Natural killer cell (primary cell): ENCODE results near the gene TTLL12. TPM values are rescaled to one million over a fixed set of nuclear protein-coding genes. Genes with fewer than 3 reads are reported as not detected.

Experiments used
- ATAC-seq, 3 donors: fragments of 150-1000 bp in 2 of 3; fragments of 200-7000 bp in 1 of 3; cut with Tn5 transposase; 1 replicate in 1 of 3; 2 replicates in 2 of 3; pipeline ENCODE4 v1.10.0; 2021; ENCODE audit warnings: mild to moderate bottlenecking in 2 of 3, moderate library complexity in 2 of 3
- DNase-seq, 2 donors: peaks; one replicate each; pipeline versions ENCODE4 v3.0.0 to v3.0.0-alpha.2; 2013 to 2021; ENCODE audit warnings: mixed read lengths in 1 of 2
- H3K27ac ChIP-seq: one replicate; pipeline ENCODE4 v1.5.1; 2013; ENCODE audit warnings: mild to moderate bottlenecking, low read length
- H3K27me3 ChIP-seq: one replicate; pipeline ENCODE4 v1.6.1; 2013; ENCODE audit warnings: low read length; ENCODE audit not compliant: control insufficient read depth, insufficient read depth
- H3K36me3 ChIP-seq: one replicate; pipeline ENCODE4 v1.6.1; 2013; ENCODE audit warnings: low read length; ENCODE audit not compliant: control insufficient read depth, insufficient read depth
- H3K4me1 ChIP-seq: one replicate; pipeline ENCODE4 v1.6.1; 2013; ENCODE audit warnings: low read length; ENCODE audit not compliant: control insufficient read depth, insufficient read depth
- H3K4me3 ChIP-seq: one replicate; pipeline ENCODE4 v1.5.1; 2013; ENCODE audit warnings: low read length
- H3K9me3 ChIP-seq: one replicate; pipeline ENCODE4 v1.6.1; 2013; ENCODE audit warnings: low read length; ENCODE audit not compliant: control insufficient read depth, insufficient read depth
- H3K27ac Mint-ChIP-seq, 2 donors: one replicate each; pipeline ENCODE4 v1.8.0; 2022; ENCODE audit warnings: mild to moderate bottlenecking in 2 of 2, mixed read lengths in 2 of 2, moderate library complexity in 1 of 2
- H3K27me3 Mint-ChIP-seq, 2 donors: one replicate each; pipeline ENCODE4 v1.8.0; 2022; ENCODE audit warnings: low read depth in 2 of 2, mixed read lengths in 2 of 2
- H3K36me3 Mint-ChIP-seq: one replicate; pipeline ENCODE4 v1.8.0; 2022; ENCODE audit warnings: mixed read lengths
- H3K4me1 Mint-ChIP-seq, 2 donors: one replicate each; pipeline ENCODE4 v1.8.0; 2022; ENCODE audit warnings: mixed read lengths in 2 of 2
- H3K4me3 Mint-ChIP-seq: one replicate; pipeline ENCODE4 v1.8.0; 2022; ENCODE audit warnings: mild to moderate bottlenecking, moderate library complexity, mixed read lengths
- H3K9me3 Mint-ChIP-seq, 2 donors: one replicate each; pipeline ENCODE4 v1.8.0; 2022; ENCODE audit warnings: mixed read lengths in 2 of 2
- CTCF ChIP-seq: fragments of 200-600 bp; IDR thresholded peaks from one replicate; pipeline ENCODE4 v1.8.0; 2022; ENCODE audit warnings: antibody characterized with exemption
- WGBS: methylation state at CpG from one replicate; pipeline ENCODE4 v1.1.7; 2013; ENCODE audit warnings: missing lambda C conversion rate; ENCODE audit not compliant: insufficient coverage; 5-methylcytosine and 5-hydroxymethylcytosine counted together
- intact Hi-C: fragments of 100-400 bp; cut with micrococcal nuclease; formaldehyde crosslinking; loops from one replicate; pipeline ENCODE4 v1.14.2; 2022
- total RNA-seq, 4 donors: library from RNA; stranded (reverse); fragments of 120-200 nt in 1 of 4; gene quantifications; one replicate each; pipeline versions ENCODE4 v1.2.3 to v1.2.4, GENCODE V29; 2013 to 2022

TTLL12 gene
- total RNA-seq, 3 donors from 2014 or later (not counting 1 experiment from before 2014, with no cell fraction given), result 9.3 to 15.5 (median 13.7) TPM

- Mint-ChIP-seq H3K9me3 (no peaks in the 10 kb centered on the region), H3K27me3 (peaks cover 0 to 4% of the 10 kb centered on the region in 2 donors), H3K27ac (no peak overlapping the region), H3K36me3 (no peaks in the 10 kb centered on the region), H3K4me1 (no peaks in the 10 kb centered on the region), H3K4me3 (no peak overlapping the region)
- Histone ChIP-seq H3K4me1 (no peaks in the 10 kb centered on the region), H3K9me3 (no peaks in the 10 kb centered on the region), H3K27me3 (no peaks in the 10 kb centered on the region), H3K4me3 (no peak overlapping the region), H3K27ac (no peak overlapping the region), H3K36me3 (no peaks in the 10 kb centered on the region)
- intact Hi-C loops, result no loop called here
- ATAC-seq (no peak), DNase-seq (no peak)
- WGBS, result 86% methylated on average over 8 of the region's 8 CpGs
- no peak for TF ChIP-seq CTCF
These were observed 26.1 kb upstream of the TTLL12 start for GRCh38 chr22:43213051-43213450.

DNA sequence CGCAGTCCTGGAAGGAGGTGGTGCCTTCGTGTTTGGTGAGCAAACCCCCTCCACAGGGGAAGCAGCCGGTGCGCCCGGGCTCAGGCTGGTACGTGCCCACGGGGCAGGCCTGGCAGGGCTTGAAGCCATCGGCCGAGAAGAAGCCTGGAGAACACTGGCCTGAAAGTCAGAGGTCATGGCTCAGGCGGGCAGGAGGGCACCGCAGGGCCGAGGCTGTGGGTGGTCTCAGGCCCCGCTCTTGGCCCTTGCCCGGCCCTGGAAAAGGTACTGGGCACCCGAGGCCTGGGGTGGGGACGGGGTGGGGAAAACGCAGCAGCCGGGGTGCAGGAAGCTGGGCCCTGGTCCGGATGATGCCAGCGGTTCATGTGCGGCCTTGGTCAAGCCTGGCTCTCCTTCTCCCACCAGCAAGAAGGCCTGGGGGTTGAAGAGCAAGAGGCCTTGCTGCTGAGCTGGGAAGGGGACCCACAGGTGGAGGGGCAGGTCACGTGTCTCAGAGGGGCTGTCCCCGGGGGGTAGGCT lies 25.6 kb upstream of the TTLL12 start:
- H3K4me1 ChIP-seq, result no peaks in the 10 kb centered on the region

DNA sequence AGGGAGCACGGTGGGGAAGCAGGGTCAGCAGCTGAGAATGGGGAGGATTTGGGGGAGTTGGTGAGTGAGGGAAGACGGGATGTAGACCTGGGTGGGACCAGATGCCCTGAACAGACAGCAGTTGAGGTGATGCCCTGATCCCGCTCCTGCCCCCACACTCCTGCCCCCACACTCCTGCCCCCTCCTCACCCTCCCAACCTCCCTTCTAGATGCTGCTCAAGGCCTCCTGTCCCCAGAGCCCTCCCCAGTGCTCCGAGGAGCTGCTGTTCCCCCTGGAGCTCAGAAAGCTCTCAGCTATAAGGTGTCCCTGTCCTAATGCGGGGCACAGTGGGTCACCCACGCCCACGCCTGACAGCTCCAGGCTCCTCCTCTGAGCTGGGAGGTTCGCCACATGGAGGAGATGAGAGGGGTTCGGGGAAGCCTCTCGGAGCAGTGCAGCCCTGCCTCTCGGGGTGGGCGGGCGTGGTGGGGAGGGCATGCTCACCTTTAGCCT lies 25.1 kb upstream of the TTLL12 start:
- DNase-seq (no peak), ATAC-seq (no peak)
- H3K27me3 Mint-ChIP-seq, result peaks cover 0 to 4% of the 10 kb centered on the region in 2 donors
- 89% methylated on average over 13 of the region's 13 CpGs for WGBS
- no peak overlapping the region for H3K27ac Mint-ChIP-seq
- peaks cover 0 to 5% of the 10 kb centered on the region in 2 donors for H3K4me1 Mint-ChIP-seq
- Histone ChIP-seq H3K36me3 (no peaks in the 10 kb centered on the region), H3K27ac (no peak overlapping the region), H3K27me3 (no peaks in the 10 kb centered on the region), H3K4me3 (no peak overlapping the region), H3K9me3 (no peaks in the 10 kb centered on the region), H3K4me1 (peaks cover 3% of the 10 kb centered on the region)
- H3K4me3 Mint-ChIP-seq, result no peak overlapping the region
- intact Hi-C loops, result no loop called here
- TF ChIP-seq CTCF, result no peak
- no peaks in the 10 kb centered on the region for H3K9me3 Mint-ChIP-seq
- H3K36me3 Mint-ChIP-seq, result no peaks in the 10 kb centered on the region

More for the DNA sequence above, 25.6 kb upstream of the TTLL12 start:
- H3K9me3 ChIP-seq, result no peaks in the 10 kb centered on the region
- Mint-ChIP-seq H3K4me3 (no peak overlapping the region), H3K9me3 (no peaks in the 10 kb centered on the region), H3K4me1 (peaks cover 0 to 4% of the 10 kb centered on the region in 2 donors), H3K36me3 (no peaks in the 10 kb centered on the region), H3K27me3 (peaks cover 0 to 4% of the 10 kb centered on the region in 2 donors), H3K27ac (no peak overlapping the region)
- DNase-seq, result no peak
- no peaks in the 10 kb centered on the region for H3K27me3 ChIP-seq
- no peaks in the 10 kb centered on the region for H3K36me3 ChIP-seq
- no peak overlapping the region for H3K27ac ChIP-seq
- intact Hi-C loops, result no loop called here
- ATAC-seq, result no peak
- no peak for TF ChIP-seq CTCF
- no peak overlapping the region for H3K4me3 ChIP-seq
- 91% methylated on average over 23 of the region's 23 CpGs for WGBS
